ENCODE data around the gene PI4KA. TPM values are rescaled to one million over a fixed set of nuclear protein-coding genes. Genes with fewer than 3 reads are reported as not detected.
"Not testable (repeated sequence)": the region's sequence is repeated elsewhere in the genome, so short reads cannot be mapped to it uniquely, and the experiment has no call there.

The PI4KA gene
- total RNA-seq, 2 experiments from 2014 or later: 46.9 to 95.7 TPM

DNA sequence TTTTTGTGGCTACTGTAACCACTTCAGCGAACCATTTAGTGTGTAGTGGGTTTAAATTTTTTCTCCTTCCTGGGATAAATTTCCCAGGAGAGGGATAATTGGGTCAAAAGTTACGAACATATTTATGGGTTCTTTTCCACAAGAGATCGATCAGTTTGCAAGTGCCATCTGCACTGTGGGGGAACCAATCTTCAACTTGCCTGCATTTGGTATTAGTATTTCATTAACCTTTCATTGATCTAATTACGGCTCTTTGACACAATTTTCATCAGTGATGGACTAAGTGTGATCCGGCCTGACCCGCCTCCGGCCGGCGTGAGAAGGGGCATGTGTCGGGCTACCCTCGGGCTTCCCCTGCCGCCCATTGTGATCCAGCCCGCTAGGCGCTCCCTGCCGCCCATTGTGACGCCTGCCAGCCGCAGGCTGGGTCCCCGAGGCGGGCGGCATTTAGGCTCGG lies 156.9 kb downstream of the PI4KA start:
- Histone ChIP-seq H2AFZ (ENCODE audit: low read length) (peak overlapping the region; percentile 33; the same call in 1 of the 2 replicates), H3K27ac (ENCODE audit: low read depth, low read length, poor library complexity, severe bottlenecking) (peak overlapping the region; percentile 79), H3K4me3 (ENCODE audit: low read depth, low read length, poor library complexity, severe bottlenecking) (peak overlapping the region; percentile 72), H3K4me2 (ENCODE audit: low read length) (peak overlapping the region; percentile 74)
- peak; percentile 16 for DNase-seq (ENCODE audit: low spot score)
- CTCF ChIA-PET (ENCODE audit: unreplicated experiment); H3K36me3 ChIP-seq (ENCODE audit: insufficient read depth, low read length); H3K79me2 ChIP-seq (ENCODE audit: insufficient read depth, low read depth, low read length); BruUV-seq (replicated peaks); H3K4me1 ChIP-seq (ENCODE audit: insufficient read depth, low read length, poor library complexity, severe bottlenecking); H3K9me3 ChIP-seq (ENCODE audit: low read length); H3K9me2 ChIP-seq (ENCODE audit: insufficient read depth, low read length); POLR2A ChIA-PET; H4K20me1 ChIP-seq (ENCODE audit: insufficient read depth, low read length): not testable (repeated sequence)
- intact Hi-C loops (cut with micrococcal nuclease; ENCODE audit: unreplicated experiment): loop anchor here (5.0 kb wide), 1 partner anchor 41 kb away; no protein-coding TSS in a partner anchor

DNA sequence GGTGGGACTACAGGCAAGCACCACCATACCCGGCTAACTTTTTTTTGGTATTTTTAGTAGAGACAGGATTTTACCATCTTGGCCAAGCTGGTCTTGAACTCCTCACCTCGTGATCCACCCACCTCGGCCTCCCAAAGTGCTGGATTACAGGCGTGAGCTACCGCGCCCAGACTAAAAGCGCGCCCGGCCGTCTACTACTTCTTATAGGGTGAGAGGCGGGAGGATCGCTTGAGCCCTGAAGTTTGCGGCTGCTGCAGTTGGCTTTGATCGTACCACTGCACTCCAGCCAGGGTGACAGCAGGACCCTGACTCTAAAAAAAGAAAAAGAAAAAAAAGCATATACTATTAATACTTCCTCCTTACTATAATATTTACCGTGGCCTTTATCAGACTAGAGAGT lies 158.3 kb downstream of the PI4KA start:
- H3K27ac ChIP-seq (ENCODE audit: low read depth, low read length, poor library complexity, severe bottlenecking); H3K4me2 ChIP-seq (ENCODE audit: low read length); H3K79me2 ChIP-seq (ENCODE audit: insufficient read depth, low read depth, low read length); DNase-seq (ENCODE audit: low spot score); H3K4me1 ChIP-seq (ENCODE audit: insufficient read depth, low read length, poor library complexity, severe bottlenecking); H3K36me3 ChIP-seq (ENCODE audit: insufficient read depth, low read length); H3K9me3 ChIP-seq (ENCODE audit: low read length); H4K20me1 ChIP-seq (ENCODE audit: insufficient read depth, low read length); H2AFZ ChIP-seq (ENCODE audit: low read length); BruUV-seq (replicated peaks); H3K9me2 ChIP-seq (ENCODE audit: insufficient read depth, low read length); CTCF ChIA-PET (ENCODE audit: unreplicated experiment); H3K4me3 ChIP-seq (ENCODE audit: low read depth, low read length, poor library complexity, severe bottlenecking): not testable (repeated sequence)
- intact Hi-C loops (cut with micrococcal nuclease; ENCODE audit: unreplicated experiment): loop anchor here (5.0 kb wide), 1 partner anchor 42 kb away; no protein-coding TSS in a partner anchor
- POLR2A ChIA-PET: interaction anchor here (0.6 kb wide), 1 partner anchor 86 kb away, joined by 5 read pairs; no protein-coding TSS in a partner anchor

DNA sequence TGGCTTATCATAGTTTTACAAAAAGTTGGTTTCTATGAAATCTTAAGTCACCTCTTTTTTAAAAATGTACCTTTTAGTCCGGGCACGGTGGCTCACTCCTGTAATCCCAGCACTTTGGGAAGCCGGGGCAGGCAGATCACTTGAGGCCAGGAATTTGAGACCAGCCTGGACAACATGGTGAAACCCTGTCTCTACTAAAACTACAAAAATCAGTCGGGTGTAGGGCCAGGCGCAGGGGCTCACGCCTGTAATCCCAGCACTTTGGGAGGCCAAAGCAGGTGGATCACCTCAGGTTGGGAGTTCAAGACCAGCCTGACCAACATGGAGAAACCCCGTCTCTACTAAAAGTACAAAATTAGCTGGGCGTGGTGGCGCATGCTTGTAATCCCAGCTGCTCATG lies 158.8 kb downstream of the PI4KA start:
- H3K27ac ChIP-seq (ENCODE audit: low read depth, low read length, poor library complexity, severe bottlenecking); CTCF ChIA-PET (ENCODE audit: unreplicated experiment); H3K4me3 ChIP-seq (ENCODE audit: low read depth, low read length, poor library complexity, severe bottlenecking); DNase-seq (ENCODE audit: low spot score); H3K9me3 ChIP-seq (ENCODE audit: low read length); H4K20me1 ChIP-seq (ENCODE audit: insufficient read depth, low read length); BruUV-seq (replicated peaks); H3K4me2 ChIP-seq (ENCODE audit: low read length); H3K9me2 ChIP-seq (ENCODE audit: insufficient read depth, low read length); H3K79me2 ChIP-seq (ENCODE audit: insufficient read depth, low read depth, low read length); H2AFZ ChIP-seq (ENCODE audit: low read length); H3K4me1 ChIP-seq (ENCODE audit: insufficient read depth, low read length, poor library complexity, severe bottlenecking); H3K36me3 ChIP-seq (ENCODE audit: insufficient read depth, low read length): not testable (repeated sequence)
- intact Hi-C loops (cut with micrococcal nuclease; ENCODE audit: unreplicated experiment): loop anchor here (5.0 to 10.0 kb wide), 4 partner anchors 42 to 545 kb away; partner anchors contain the start of gene CCDC188
- POLR2A ChIA-PET: interaction anchor here (0.6 kb wide), 1 partner anchor 86 kb away, joined by 5 read pairs; no protein-coding TSS in a partner anchor

DNA sequence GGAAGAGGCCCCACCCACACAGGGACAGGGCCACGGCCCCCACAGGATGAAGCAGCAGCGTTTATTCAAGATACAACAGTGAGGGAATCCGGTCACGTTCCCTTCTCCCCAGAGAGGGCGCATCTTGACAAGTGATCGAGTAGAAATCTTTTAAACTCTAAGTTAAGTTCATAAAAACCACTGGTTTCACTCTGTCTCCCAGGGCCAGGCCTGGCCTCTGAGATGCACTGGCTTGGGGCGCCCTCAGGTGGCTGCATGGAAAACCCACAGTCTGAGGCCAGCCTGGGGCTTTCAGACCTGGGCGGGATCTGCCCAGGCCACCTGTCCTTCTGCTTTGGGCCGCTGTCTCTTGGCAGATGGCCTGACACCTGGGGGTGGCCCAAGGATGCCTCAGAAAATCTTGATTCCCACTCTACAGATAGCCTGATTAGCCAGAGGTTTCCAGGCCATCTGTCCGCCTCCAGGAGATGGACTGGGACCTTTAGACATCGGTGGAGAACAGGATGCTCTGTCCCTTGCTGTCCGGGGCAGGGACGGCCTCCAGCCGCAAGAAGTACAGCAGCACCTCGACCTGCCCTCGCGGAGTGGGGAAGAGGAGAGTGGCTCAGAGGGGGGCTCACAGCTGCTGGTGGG lies 161.0 kb downstream of the PI4KA start:
- H3K27ac ChIP-seq (ENCODE audit: low read depth, low read length, poor library complexity, severe bottlenecking); H3K4me1 ChIP-seq (ENCODE audit: insufficient read depth, low read length, poor library complexity, severe bottlenecking); H4K20me1 ChIP-seq (ENCODE audit: insufficient read depth, low read length); H2AFZ ChIP-seq (ENCODE audit: low read length); H3K79me2 ChIP-seq (ENCODE audit: insufficient read depth, low read depth, low read length); H3K4me3 ChIP-seq (ENCODE audit: low read depth, low read length, poor library complexity, severe bottlenecking); BruUV-seq (replicated peaks); H3K36me3 ChIP-seq (ENCODE audit: insufficient read depth, low read length); H3K9me3 ChIP-seq (ENCODE audit: low read length); H3K9me2 ChIP-seq (ENCODE audit: insufficient read depth, low read length); POLR2A ChIA-PET; H3K4me2 ChIP-seq (ENCODE audit: low read length); CTCF ChIA-PET (ENCODE audit: unreplicated experiment): not testable (repeated sequence)
- TF ChIP-seq, protein P1, sequence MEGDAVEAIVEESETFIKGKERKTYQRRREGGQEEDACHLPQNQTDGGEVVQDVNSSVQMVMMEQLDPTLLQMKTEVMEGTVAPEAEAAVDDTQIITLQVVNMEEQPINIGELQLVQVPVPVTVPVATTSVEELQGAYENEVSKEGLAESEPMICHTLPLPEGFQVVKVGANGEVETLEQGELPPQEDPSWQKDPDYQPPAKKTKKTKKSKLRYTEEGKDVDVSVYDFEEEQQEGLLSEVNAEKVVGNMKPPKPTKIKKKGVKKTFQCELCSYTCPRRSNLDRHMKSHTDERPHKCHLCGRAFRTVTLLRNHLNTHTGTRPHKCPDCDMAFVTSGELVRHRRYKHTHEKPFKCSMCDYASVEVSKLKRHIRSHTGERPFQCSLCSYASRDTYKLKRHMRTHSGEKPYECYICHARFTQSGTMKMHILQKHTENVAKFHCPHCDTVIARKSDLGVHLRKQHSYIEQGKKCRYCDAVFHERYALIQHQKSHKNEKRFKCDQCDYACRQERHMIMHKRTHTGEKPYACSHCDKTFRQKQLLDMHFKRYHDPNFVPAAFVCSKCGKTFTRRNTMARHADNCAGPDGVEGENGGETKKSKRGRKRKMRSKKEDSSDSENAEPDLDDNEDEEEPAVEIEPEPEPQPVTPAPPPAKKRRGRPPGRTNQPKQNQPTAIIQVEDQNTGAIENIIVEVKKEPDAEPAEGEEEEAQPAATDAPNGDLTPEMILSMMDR (conservative IDR thresholded peaks at IDR 0.05; ENCODE audit: low read length): peak; percentile 70
- intact Hi-C loops (cut with micrococcal nuclease; ENCODE audit: unreplicated experiment): loop anchor here (1.0 to 10.0 kb wide), 4 partner anchors 91 to 543 kb away; partner anchors contain the start of gene CCDC188
- DNase-seq (ENCODE audit: low spot score): peak; percentile 81

DNA sequence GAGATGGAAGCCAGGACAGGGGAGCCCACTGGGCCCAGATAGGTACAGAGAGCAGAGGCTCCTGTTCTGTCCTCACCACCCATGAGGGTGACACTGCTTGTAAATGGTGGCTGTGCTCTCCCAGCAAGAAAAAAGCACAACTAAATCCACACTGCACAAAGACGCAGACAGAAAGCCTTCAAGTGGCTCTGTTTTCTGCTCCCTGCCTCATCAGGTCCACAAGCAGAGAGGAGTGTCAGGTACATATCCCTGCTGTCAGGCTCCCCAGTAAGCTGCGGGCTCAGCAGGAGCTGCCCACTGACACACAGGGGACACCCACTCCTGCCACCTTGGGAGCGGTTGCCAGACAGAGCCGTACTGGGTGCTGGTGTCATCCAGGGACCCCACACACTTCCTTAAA lies 162.6 kb downstream of the PI4KA start:
- DNase-seq (ENCODE audit: low spot score); H3K9me3 ChIP-seq (ENCODE audit: low read length); BruUV-seq (replicated peaks); H3K9me2 ChIP-seq (ENCODE audit: insufficient read depth, low read length); H3K4me2 ChIP-seq (ENCODE audit: low read length); H3K4me1 ChIP-seq (ENCODE audit: insufficient read depth, low read length, poor library complexity, severe bottlenecking); H3K27ac ChIP-seq (ENCODE audit: low read depth, low read length, poor library complexity, severe bottlenecking); CTCF ChIA-PET (ENCODE audit: unreplicated experiment); H3K36me3 ChIP-seq (ENCODE audit: insufficient read depth, low read length); POLR2A ChIA-PET; H2AFZ ChIP-seq (ENCODE audit: low read length); H3K4me3 ChIP-seq (ENCODE audit: low read depth, low read length, poor library complexity, severe bottlenecking); H4K20me1 ChIP-seq (ENCODE audit: insufficient read depth, low read length); H3K79me2 ChIP-seq (ENCODE audit: insufficient read depth, low read depth, low read length): not testable (repeated sequence)
- intact Hi-C loops (cut with micrococcal nuclease; ENCODE audit: unreplicated experiment): loop anchor here (5.0 to 10.0 kb wide), 3 partner anchors 134 to 541 kb away; partner anchors contain the start of gene CCDC188

DNA sequence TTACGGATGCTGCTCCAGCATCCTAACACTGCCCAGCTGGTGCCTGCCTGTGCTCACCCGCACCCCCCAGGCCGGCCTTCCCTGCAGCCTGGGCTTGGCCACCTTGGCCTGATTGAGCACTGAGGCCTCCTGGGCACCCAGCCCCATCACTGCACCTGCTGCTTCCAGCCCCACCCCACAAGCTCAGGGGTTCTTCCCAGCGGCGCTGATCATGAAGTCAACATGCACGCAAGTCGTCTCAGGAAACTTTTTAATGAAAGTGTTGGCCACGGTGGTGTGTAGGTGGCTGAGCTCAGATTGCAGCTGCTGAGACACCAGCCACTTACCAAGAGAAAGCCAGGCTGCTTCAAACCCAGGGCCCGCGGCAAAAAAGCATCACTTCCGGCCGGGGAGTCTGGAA lies 163.4 kb downstream of the PI4KA start:
- H4K20me1 ChIP-seq (ENCODE audit: insufficient read depth, low read length); H3K36me3 ChIP-seq (ENCODE audit: insufficient read depth, low read length); H3K27ac ChIP-seq (ENCODE audit: low read depth, low read length, poor library complexity, severe bottlenecking); H3K4me2 ChIP-seq (ENCODE audit: low read length); DNase-seq (ENCODE audit: low spot score); POLR2A ChIA-PET; H3K9me3 ChIP-seq (ENCODE audit: low read length); H2AFZ ChIP-seq (ENCODE audit: low read length); H3K79me2 ChIP-seq (ENCODE audit: insufficient read depth, low read depth, low read length); H3K9me2 ChIP-seq (ENCODE audit: insufficient read depth, low read length); H3K4me3 ChIP-seq (ENCODE audit: low read depth, low read length, poor library complexity, severe bottlenecking); CTCF ChIA-PET (ENCODE audit: unreplicated experiment); H3K4me1 ChIP-seq (ENCODE audit: insufficient read depth, low read length, poor library complexity, severe bottlenecking); BruUV-seq (replicated peaks): not testable (repeated sequence)
- intact Hi-C loops (cut with micrococcal nuclease; ENCODE audit: unreplicated experiment): loop anchor here (5.0 to 10.0 kb wide), 3 partner anchors 133 to 540 kb away; partner anchors contain the start of gene CCDC188

Data from OCI-LY7 (cell line).